ENCODE measurements around the gene ZC3H4. TPM values are rescaled to one million over a fixed set of nuclear protein-coding genes. Genes with fewer than 3 reads are reported as not detected.
"Not testable (repeated sequence)": the region's sequence is repeated elsewhere in the genome, so short reads cannot be mapped to it uniquely, and the experiment has no call there.

The ZC3H4 gene
- total and polyA plus RNA-seq, 4 donors: 12.2 to 51.6 (median 16.2) TPM

- TF ChIP-seq, protein P1, sequence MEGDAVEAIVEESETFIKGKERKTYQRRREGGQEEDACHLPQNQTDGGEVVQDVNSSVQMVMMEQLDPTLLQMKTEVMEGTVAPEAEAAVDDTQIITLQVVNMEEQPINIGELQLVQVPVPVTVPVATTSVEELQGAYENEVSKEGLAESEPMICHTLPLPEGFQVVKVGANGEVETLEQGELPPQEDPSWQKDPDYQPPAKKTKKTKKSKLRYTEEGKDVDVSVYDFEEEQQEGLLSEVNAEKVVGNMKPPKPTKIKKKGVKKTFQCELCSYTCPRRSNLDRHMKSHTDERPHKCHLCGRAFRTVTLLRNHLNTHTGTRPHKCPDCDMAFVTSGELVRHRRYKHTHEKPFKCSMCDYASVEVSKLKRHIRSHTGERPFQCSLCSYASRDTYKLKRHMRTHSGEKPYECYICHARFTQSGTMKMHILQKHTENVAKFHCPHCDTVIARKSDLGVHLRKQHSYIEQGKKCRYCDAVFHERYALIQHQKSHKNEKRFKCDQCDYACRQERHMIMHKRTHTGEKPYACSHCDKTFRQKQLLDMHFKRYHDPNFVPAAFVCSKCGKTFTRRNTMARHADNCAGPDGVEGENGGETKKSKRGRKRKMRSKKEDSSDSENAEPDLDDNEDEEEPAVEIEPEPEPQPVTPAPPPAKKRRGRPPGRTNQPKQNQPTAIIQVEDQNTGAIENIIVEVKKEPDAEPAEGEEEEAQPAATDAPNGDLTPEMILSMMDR (IDR thresholded peaks at IDR 0.05; ENCODE audit: control extremely low read depth, extremely low read depth): no peak
- Histone ChIP-seq H3K9ac (ENCODE audit: insufficient read depth in 1 of 2, low read length in 2 of 2) (no peak overlapping the region), H3K9me3 (ENCODE audit: control insufficient read depth in 4 of 4, insufficient read depth in 3 of 4, low read length in 3 of 4) (no peaks in the 10 kb centered on the region), H3K27ac (ENCODE audit: low read depth in 1 of 2, low read length in 1 of 2) (no peak overlapping the region), H3K36me3 (ENCODE audit: control insufficient read depth in 4 of 4, insufficient read depth in 4 of 4, low read length in 4 of 4) (peaks cover 15 to 31% (median 23%) of the 10 kb centered on the region in 4 donors), H3K4me1 (ENCODE audit: control insufficient read depth in 5 of 5, insufficient read depth in 5 of 5, low read length in 5 of 5) (peaks cover 0 to 4% (median 0%) of the 10 kb centered on the region in 5 donors), H3K27me3 (ENCODE audit: control insufficient read depth in 3 of 3, insufficient read depth in 3 of 3, low read length in 2 of 3) (no peaks in the 10 kb centered on the region), H3K4me3 (no peak overlapping the region)
- DNase-seq (no peak), ATAC-seq (ENCODE audit: insufficient read depth, low FRiP score) (no peak)
These were observed 28.1 kb upstream of the ZC3H4 start for GRCh38 chr19:47141695-47142094.

GRCh38 chr19:47141252-47141651 lies 27.7 kb upstream of the ZC3H4 start:
- not testable (repeated sequence) for H3K9me3 ChIP-seq (ENCODE audit: control insufficient read depth in 4 of 4, insufficient read depth in 3 of 4, low read length in 3 of 4); H3K4me1 ChIP-seq (ENCODE audit: control insufficient read depth in 5 of 5, insufficient read depth in 5 of 5, low read length in 5 of 5); ATAC-seq (ENCODE audit: insufficient read depth, low FRiP score); H3K27ac ChIP-seq (ENCODE audit: low read depth in 1 of 2, low read length in 1 of 2); H3K27me3 ChIP-seq (ENCODE audit: control insufficient read depth in 3 of 3, insufficient read depth in 3 of 3, low read length in 2 of 3); H3K4me3 ChIP-seq; DNase-seq; H3K9ac ChIP-seq (ENCODE audit: insufficient read depth in 1 of 2, low read length in 2 of 2)
- WGBS, 2 donors: 73 to 86% methylated on average over 7 of the region's 7 CpGs
- peaks cover 11 to 27% (median 19%) of the 10 kb centered on the region in 4 donors for H3K36me3 ChIP-seq (ENCODE audit: control insufficient read depth in 4 of 4, insufficient read depth in 4 of 4, low read length in 4 of 4)

DNA sequence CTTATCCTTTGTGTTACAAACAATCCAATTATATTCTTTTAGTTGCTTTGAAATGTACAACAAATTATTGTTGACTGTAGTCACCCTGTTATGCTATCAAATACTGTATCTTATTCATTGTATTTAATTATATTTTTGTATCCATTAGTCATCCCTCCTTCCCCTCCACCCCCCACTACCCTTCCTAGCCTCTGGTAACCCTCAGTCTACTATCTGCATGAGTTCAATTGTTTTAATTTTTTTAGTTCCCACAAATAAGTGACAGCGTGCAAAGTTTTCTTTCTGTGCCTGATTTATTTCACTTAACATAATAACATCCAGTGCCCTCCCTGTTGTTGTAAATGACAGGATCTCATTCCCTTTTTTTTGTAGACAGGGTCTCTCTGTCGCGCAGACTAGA lies 21.6 kb upstream of the ZC3H4 start:
- no peak for ATAC-seq (ENCODE audit: insufficient read depth, low FRiP score)
- H3K9ac ChIP-seq (ENCODE audit: insufficient read depth in 1 of 2, low read length in 2 of 2): no peak overlapping the region
- H3K4me3 ChIP-seq: no peak overlapping the region
- no peaks in the 10 kb centered on the region for H3K27me3 ChIP-seq (ENCODE audit: control insufficient read depth in 3 of 3, insufficient read depth in 3 of 3, low read length in 2 of 3)
- peaks cover 0 to 12% (median 5%) of the 10 kb centered on the region in 5 donors for H3K4me1 ChIP-seq (ENCODE audit: control insufficient read depth in 5 of 5, insufficient read depth in 5 of 5, low read length in 5 of 5)
- H3K9me3 ChIP-seq (ENCODE audit: control insufficient read depth in 4 of 4, insufficient read depth in 3 of 4, low read length in 3 of 4): no peaks in the 10 kb centered on the region
- no peak overlapping the region for H3K27ac ChIP-seq (ENCODE audit: low read depth in 1 of 2, low read length in 1 of 2)
- H3K36me3 ChIP-seq (ENCODE audit: control insufficient read depth in 4 of 4, insufficient read depth in 4 of 4, low read length in 4 of 4): peaks cover 0 to 6% (median under 1%) of the 10 kb centered on the region in 4 donors
- TF ChIP-seq, protein P1 (IDR thresholded peaks at IDR 0.05; ENCODE audit: control extremely low read depth, extremely low read depth): no peak
- 84 to 85% methylated on average over 3 of the region's 3 CpGs for WGBS, 2 donors
- DNase-seq: no peak

DNA sequence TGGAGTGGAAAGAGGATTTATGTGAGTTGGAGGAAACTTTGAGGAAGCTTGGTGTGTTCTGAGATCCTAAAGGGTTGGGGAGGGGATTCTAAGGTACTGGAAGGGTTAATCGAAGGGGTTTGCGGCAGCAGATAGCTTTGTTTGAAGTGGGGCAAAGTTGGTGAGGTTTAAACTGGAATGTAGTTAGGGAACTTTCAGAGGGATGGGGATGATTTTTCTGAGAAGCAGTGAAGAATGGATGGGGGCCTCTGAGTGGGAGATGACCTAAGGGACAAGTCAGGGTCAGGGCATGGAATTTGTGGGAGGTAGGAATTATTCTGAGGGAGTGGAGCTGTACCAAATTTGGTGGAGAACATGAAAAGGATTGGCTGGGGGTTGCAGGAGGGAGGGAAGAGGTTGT lies 21.0 kb upstream of the ZC3H4 start:
- H3K36me3 ChIP-seq (ENCODE audit: control insufficient read depth in 4 of 4, insufficient read depth in 4 of 4, low read length in 4 of 4): peaks cover 0 to 6% (median under 1%) of the 10 kb centered on the region in 4 donors
- ATAC-seq (ENCODE audit: insufficient read depth, low FRiP score): no peak

More for the DNA sequence above, 21.0 kb upstream of the ZC3H4 start:
- Histone ChIP-seq H3K27ac (ENCODE audit: low read depth in 1 of 2, low read length in 1 of 2) (no peak overlapping the region), H3K9ac (ENCODE audit: insufficient read depth in 1 of 2, low read length in 2 of 2) (no peak overlapping the region), H3K4me3 (no peak overlapping the region), H3K4me1 (ENCODE audit: control insufficient read depth in 5 of 5, insufficient read depth in 5 of 5, low read length in 5 of 5) (peaks cover 0 to 12% (median 5%) of the 10 kb centered on the region in 5 donors), H3K27me3 (ENCODE audit: control insufficient read depth in 3 of 3, insufficient read depth in 3 of 3, low read length in 2 of 3) (no peaks in the 10 kb centered on the region), H3K9me3 (ENCODE audit: control insufficient read depth in 4 of 4, insufficient read depth in 3 of 4, low read length in 3 of 4) (no peaks in the 10 kb centered on the region)
- TF ChIP-seq, protein P1 (IDR thresholded peaks at IDR 0.05; ENCODE audit: control extremely low read depth, extremely low read depth): no peak
- no peak for DNase-seq
- 62 to 82% methylated on average over 2 of the region's 2 CpGs for WGBS, 2 donors

Measured in lung (tissue), 12 donors.